ENCODE data around the gene CCDC73.

Gene CCDC73

DNA sequence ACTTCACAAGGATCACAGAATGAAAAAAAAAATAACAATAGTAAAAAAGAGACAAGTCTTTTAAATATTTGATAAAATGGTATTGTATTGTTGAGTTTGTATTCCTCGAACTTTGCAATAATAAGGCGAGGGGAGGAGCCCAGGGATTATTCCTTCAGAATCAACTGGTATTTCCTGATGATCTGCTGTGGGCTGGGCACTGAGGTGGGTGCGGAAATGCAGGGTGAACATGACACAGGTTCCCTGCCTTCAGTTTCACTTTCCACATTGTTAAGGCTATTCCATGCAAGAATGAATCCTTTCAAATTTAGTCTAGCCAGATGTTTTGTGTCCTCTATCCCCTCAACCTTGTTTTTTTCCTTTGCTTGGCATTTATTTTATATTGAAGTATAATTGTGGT is 212.9 kb downstream of the CCDC73 start:
- ChIA-PET POLR2A (no interaction called here), CTCF (no interaction called here)
- no peak for DNase-seq (ENCODE audit: extremely low spot score)
- TF ChIP-seq FOXK2 (IDR thresholded peaks at IDR 0.05) = no peak
- no peak for TF ChIP-seq HDGF (IDR thresholded peaks at IDR 0.05; ENCODE audit: borderline replicate concordance)
- TF ChIP-seq NFRKB (IDR thresholded peaks at IDR 0.05) = no peak
- no peak for TF ChIP-seq FOXA1 (IDR thresholded peaks at IDR 0.05)
- TF ChIP-seq FOXM1 (IDR thresholded peaks at IDR 0.05; ENCODE audit: borderline replicate concordance) = no peak
- TF ChIP-seq, protein P1, sequence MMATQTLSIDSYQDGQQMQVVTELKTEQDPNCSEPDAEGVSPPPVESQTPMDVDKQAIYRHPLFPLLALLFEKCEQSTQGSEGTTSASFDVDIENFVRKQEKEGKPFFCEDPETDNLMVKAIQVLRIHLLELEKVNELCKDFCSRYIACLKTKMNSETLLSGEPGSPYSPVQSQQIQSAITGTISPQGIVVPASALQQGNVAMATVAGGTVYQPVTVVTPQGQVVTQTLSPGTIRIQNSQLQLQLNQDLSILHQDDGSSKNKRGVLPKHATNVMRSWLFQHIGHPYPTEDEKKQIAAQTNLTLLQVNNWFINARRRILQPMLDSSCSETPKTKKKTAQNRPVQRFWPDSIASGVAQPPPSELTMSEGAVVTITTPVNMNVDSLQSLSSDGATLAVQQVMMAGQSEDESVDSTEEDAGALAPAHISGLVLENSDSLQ (IDR thresholded peaks at IDR 0.05) = no peak
- no peak for TF ChIP-seq L3MBTL2 (conservative IDR thresholded peaks at IDR 0.05)
- TF ChIP-seq SP1 (IDR thresholded peaks at IDR 0.05) = no peak
- no peak for TF ChIP-seq ZNF384 (IDR thresholded peaks at IDR 0.05)
- no peak for TF ChIP-seq ARNT (IDR thresholded peaks at IDR 0.05)
- TF ChIP-seq SUZ12 (IDR thresholded peaks at IDR 0.05) = no peak
- TF ChIP-seq BHLHE40 (IDR thresholded peaks at IDR 0.05; ENCODE audit: borderline replicate concordance) = no peak
- no peak for TF ChIP-seq TARDBP (IDR thresholded peaks at IDR 0.05)
- TF ChIP-seq ELF4 (IDR thresholded peaks at IDR 0.05) = no peak
- no peak for TF ChIP-seq LEF1 (IDR thresholded peaks at IDR 0.05; ENCODE audit: borderline replicate concordance)
- TF ChIP-seq CTBP1 (IDR thresholded peaks at IDR 0.05; ENCODE audit: borderline replicate concordance) = no peak

DNA sequence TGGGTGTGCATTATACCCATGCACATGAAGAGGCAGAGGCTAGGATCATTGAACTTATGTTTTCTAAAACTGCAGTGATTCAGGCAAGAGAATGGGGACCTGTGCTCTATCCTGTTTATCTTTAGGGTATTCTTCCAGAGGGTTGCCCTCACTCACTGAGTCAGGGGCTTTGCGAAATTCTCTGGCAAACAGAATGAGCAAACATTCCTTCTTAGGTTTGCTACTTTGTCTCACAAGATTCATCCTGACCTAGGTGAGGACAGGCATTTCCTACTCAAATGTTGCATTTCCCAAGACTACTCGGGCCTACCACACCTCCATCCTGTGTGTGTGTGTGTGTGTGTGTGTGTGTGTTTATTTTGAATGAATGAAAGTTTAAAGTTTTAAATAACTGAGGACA is 213.5 kb downstream of the CCDC73 start:
- DNase-seq (ENCODE audit: extremely low spot score) = no peak
- CTCF ChIA-PET = no interaction called here
- no peak for TF ChIP-seq FOXK2 (IDR thresholded peaks at IDR 0.05)
- TF ChIP-seq, protein P1 (IDR thresholded peaks at IDR 0.05) = no peak
- POLR2A ChIA-PET = no interaction called here

DNA sequence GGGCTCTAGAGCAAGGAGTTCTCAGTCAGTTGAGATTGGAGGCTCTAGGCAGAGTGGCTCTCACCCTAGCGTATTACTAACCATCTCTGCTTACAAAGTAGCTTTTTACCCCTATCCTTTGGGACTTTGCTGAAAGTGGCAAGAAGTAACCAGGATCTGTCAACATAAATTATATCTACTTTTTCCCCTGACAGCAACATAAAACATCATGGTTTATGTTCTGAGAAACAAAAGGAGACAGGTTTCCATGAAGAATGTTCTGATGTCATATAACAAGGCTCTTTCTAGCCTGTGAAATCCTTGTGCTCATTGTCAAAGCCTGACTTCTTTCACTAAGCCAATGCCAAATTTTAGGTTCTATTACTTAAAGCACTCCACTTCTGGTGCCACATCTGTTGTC is 218.0 kb downstream of the CCDC73 start:
- TF ChIP-seq, protein P1 (IDR thresholded peaks at IDR 0.05) = peak; percentile 78
- TF ChIP-seq NFRKB (IDR thresholded peaks at IDR 0.05) = no peak
- ChIA-PET CTCF (interaction anchor here (0.6 kb wide), 1 partner anchor 106 kb away, joined by 3 read pairs; no protein-coding TSS in a partner anchor), POLR2A (no interaction called here)
- no peak for DNase-seq (ENCODE audit: extremely low spot score)

DNA sequence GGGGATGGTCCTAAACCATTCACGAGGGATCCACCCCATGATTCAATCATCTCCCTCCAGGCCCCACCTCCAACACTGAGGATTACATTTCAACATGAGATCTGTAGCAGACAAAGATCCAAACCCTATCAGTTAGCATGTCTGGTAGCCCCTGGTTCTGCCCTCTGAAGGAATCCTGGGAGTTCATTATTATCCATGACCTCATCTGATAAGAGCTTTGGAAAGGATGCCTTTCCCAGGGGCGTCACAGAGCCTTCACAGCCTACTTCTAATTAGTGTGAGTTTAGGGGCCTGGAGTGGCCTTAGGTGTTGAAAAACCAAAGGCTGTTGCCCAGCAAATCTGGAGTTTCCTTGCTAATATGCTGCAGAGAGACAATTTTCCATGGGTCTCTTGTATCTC is 219.4 kb downstream of the CCDC73 start:
- ChIA-PET POLR2A (interaction anchor here (1.2 kb wide), 1 partner anchor 8 kb away, joined by 4 read pairs; the partner anchor contains the start of gene EIF3M), CTCF (no interaction called here)
- no peak for DNase-seq (ENCODE audit: extremely low spot score)
- TF ChIP-seq CTBP1 (IDR thresholded peaks at IDR 0.05; ENCODE audit: borderline replicate concordance) (no peak), L3MBTL2 (conservative IDR thresholded peaks at IDR 0.05) (no peak), BHLHE40 (IDR thresholded peaks at IDR 0.05; ENCODE audit: borderline replicate concordance) (no peak), SP1 (IDR thresholded peaks at IDR 0.05) (no peak), FOXK2 (IDR thresholded peaks at IDR 0.05) (no peak), ZNF384 (IDR thresholded peaks at IDR 0.05) (no peak), TARDBP (IDR thresholded peaks at IDR 0.05) (no peak), SUZ12 (IDR thresholded peaks at IDR 0.05) (no peak), HDGF (IDR thresholded peaks at IDR 0.05; ENCODE audit: borderline replicate concordance) (no peak), ELF4 (IDR thresholded peaks at IDR 0.05) (no peak), FOXA1 (IDR thresholded peaks at IDR 0.05) (no peak), ARNT (IDR thresholded peaks at IDR 0.05) (no peak), NFRKB (IDR thresholded peaks at IDR 0.05) (no peak), LEF1 (IDR thresholded peaks at IDR 0.05; ENCODE audit: borderline replicate concordance) (no peak), FOXM1 (IDR thresholded peaks at IDR 0.05; ENCODE audit: borderline replicate concordance) (no peak)
- TF ChIP-seq, protein P1 (IDR thresholded peaks at IDR 0.05) = no peak

DNA sequence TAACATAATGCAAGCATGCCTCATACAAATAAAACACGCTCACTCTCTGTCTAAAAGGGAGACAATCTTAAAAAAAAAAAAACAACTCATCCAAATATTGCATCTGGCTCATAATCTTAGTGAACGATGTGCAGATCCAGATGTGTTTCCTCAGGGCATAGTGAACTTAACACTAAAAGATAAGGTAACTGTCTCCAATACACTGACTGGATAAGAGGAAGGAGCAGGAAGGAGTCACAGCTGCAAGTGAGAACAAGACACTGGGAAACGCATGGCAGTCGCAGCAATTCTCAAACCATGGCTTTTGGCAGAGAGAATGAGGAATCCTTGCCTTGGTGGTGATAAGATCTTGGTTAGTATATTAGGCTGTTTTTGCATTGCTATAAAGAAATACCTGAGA is 220.0 kb downstream of the CCDC73 start:
- DNase-seq (ENCODE audit: extremely low spot score) = no peak
- ChIA-PET POLR2A (interaction anchor here (1.2 kb wide), 1 partner anchor 9 kb away, joined by 4 read pairs; the partner anchor contains the start of gene EIF3M), CTCF (no interaction called here)
- no peak for TF ChIP-seq ELF4 (IDR thresholded peaks at IDR 0.05)
- TF ChIP-seq ARNT (IDR thresholded peaks at IDR 0.05) = no peak
- no peak for TF ChIP-seq BHLHE40 (IDR thresholded peaks at IDR 0.05; ENCODE audit: borderline replicate concordance)
- TF ChIP-seq NFRKB (IDR thresholded peaks at IDR 0.05) = no peak
- no peak for TF ChIP-seq FOXA1 (IDR thresholded peaks at IDR 0.05)
- no peak for TF ChIP-seq ZNF384 (IDR thresholded peaks at IDR 0.05)
- TF ChIP-seq SP1 (IDR thresholded peaks at IDR 0.05) = no peak
- TF ChIP-seq TARDBP (IDR thresholded peaks at IDR 0.05) = no peak

DNA sequence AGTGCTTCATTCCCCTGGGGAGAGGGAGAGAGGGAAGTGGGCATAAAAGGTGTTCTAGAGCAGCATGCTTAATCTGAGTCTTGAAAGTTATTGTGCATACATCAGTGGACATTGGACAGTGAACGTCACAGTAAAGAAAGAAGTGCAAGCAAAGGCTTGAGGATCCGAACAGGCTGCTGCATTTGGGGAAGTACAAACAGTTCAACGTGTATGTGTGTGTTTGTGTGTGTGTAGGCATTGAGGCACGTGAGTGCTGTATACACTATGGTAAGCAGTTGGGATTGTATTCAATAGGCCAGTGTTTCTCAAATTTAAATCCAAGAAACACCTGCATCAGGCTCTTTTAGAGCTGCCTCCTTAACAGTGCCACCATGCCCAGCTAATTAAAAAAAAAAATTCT is 221.2 kb downstream of the CCDC73 start:
- CTCF ChIA-PET = no interaction called here
- no peak for TF ChIP-seq ZNF384 (IDR thresholded peaks at IDR 0.05)
- TF ChIP-seq FOXM1 (IDR thresholded peaks at IDR 0.05; ENCODE audit: borderline replicate concordance) = no peak
- TF ChIP-seq LEF1 (IDR thresholded peaks at IDR 0.05; ENCODE audit: borderline replicate concordance) = no peak
- no peak for TF ChIP-seq HDGF (IDR thresholded peaks at IDR 0.05; ENCODE audit: borderline replicate concordance)
- TF ChIP-seq NFRKB (IDR thresholded peaks at IDR 0.05) = no peak
- no peak for TF ChIP-seq CTBP1 (IDR thresholded peaks at IDR 0.05; ENCODE audit: borderline replicate concordance)
- no peak for TF ChIP-seq ARNT (IDR thresholded peaks at IDR 0.05)
- TF ChIP-seq TARDBP (IDR thresholded peaks at IDR 0.05) = no peak
- no peak for TF ChIP-seq ELF4 (IDR thresholded peaks at IDR 0.05)
- no peak for TF ChIP-seq FOXK2 (IDR thresholded peaks at IDR 0.05)
- no peak for TF ChIP-seq SUZ12 (IDR thresholded peaks at IDR 0.05)
- TF ChIP-seq BHLHE40 (IDR thresholded peaks at IDR 0.05; ENCODE audit: borderline replicate concordance) = no peak
- DNase-seq (ENCODE audit: extremely low spot score) = no peak
- POLR2A ChIA-PET = no interaction called here
